Activated T-helper 1 cell treated with anti-CD3 and anti-CD28 coated beads, Interleukin-12 subunit alpha, Interleukin-12 subunit beta, Interleukin-2, Interleukin-4 antibody, amounts not matched to agents 30 ng/mL and 10 ng/mL and 1 ng/mL, durations not matched to agents 14 hours and 24 hours and 36 hours (primary cell): ENCODE measurements around the gene FOXP1. TPM values are rescaled to one million over a fixed set of nuclear protein-coding genes. Genes with fewer than 3 reads are reported as not detected.

ENCODE experiments used
- DNase-seq: peaks from one replicate; pipeline ENCODE4 v3.0.0; 2021; ENCODE audit warnings: low spot score
- H3K27ac Mint-ChIP-seq: one replicate; pipeline ENCODE4 v1.8.0; 2021; ENCODE audit warnings: mild to moderate bottlenecking, mixed read lengths
- H3K27me3 Mint-ChIP-seq: one replicate; pipeline ENCODE4 v1.8.0; 2022; ENCODE audit warnings: mild to moderate bottlenecking, moderate library complexity, mixed read lengths; ENCODE audit not compliant: insufficient read depth
- H3K36me3 Mint-ChIP-seq: one replicate; pipeline ENCODE4 v1.8.0; 2021; ENCODE audit warnings: low read depth, mixed read lengths
- H3K4me1 Mint-ChIP-seq: one replicate; pipeline ENCODE4 v1.8.0; 2021; ENCODE audit warnings: low read depth, mixed read lengths
- H3K4me3 Mint-ChIP-seq: one replicate; pipeline ENCODE4 v1.8.0; 2021; ENCODE audit warnings: mild to moderate bottlenecking, moderate library complexity, mixed read lengths
- H3K9me3 Mint-ChIP-seq: one replicate; pipeline ENCODE4 v1.8.0; 2021; ENCODE audit warnings: mixed read lengths
- intact Hi-C: fragments of 100-400 bp; cut with micrococcal nuclease; formaldehyde crosslinking; loops from one replicate; pipeline ENCODE4 v1.15.1; 2024
- total RNA-seq: library from RNA; stranded (reverse); gene quantifications from 2 replicates; pipeline ENCODE4 v1.2.3, GENCODE V29; 2022

FOXP1 gene
- total RNA-seq, 1 donor from 2014 or later: 97.6 TPM

- no peaks in the 10 kb centered on the region for H3K9me3 Mint-ChIP-seq
- intact Hi-C loops: loop anchor here (2.0 kb wide), 1 partner anchor 20 kb away; no protein-coding TSS in a partner anchor
- no peak overlapping the region for H3K4me3 Mint-ChIP-seq
- H3K27ac Mint-ChIP-seq: no peak overlapping the region
- DNase-seq: no peak
- H3K27me3 Mint-ChIP-seq: no peaks in the 10 kb centered on the region
- peaks cover 63% of the 10 kb centered on the region for H3K36me3 Mint-ChIP-seq
- H3K4me1 Mint-ChIP-seq: peaks cover 24% of the 10 kb centered on the region
Observed at GRCh38 chr3:70990723-70991122, 592.8 kb downstream of the FOXP1 start.

GRCh38 chr3:70990185-70990584, 593.3 kb downstream of the FOXP1 start:
- intact Hi-C loops: loop anchor here (2.0 kb wide), 1 partner anchor 21 kb away; no protein-coding TSS in a partner anchor
- Mint-ChIP-seq H3K27ac (peak overlapping the region; percentile 21), H3K4me1 (peaks cover 24% of the 10 kb centered on the region), H3K27me3 (no peaks in the 10 kb centered on the region), H3K4me3 (no peak overlapping the region), H3K9me3 (no peaks in the 10 kb centered on the region), H3K36me3 (peaks cover 60% of the 10 kb centered on the region)
- DNase-seq: no peak

GRCh38 chr3:70989174-70989573, 594.4 kb downstream of the FOXP1 start:
- Mint-ChIP-seq H3K4me3 (no peak overlapping the region), H3K27ac (no peak overlapping the region), H3K27me3 (no peaks in the 10 kb centered on the region), H3K4me1 (peaks cover 33% of the 10 kb centered on the region), H3K36me3 (peaks cover 61% of the 10 kb centered on the region), H3K9me3 (no peaks in the 10 kb centered on the region)
- intact Hi-C loops: no loop called here
- DNase-seq: no peak

- Mint-ChIP-seq H3K27ac (no peak overlapping the region), H3K9me3 (no peaks in the 10 kb centered on the region), H3K27me3 (no peaks in the 10 kb centered on the region), H3K4me1 (peaks cover 43% of the 10 kb centered on the region), H3K4me3 (no peak overlapping the region), H3K36me3 (peaks cover 59% of the 10 kb centered on the region)
- no peak for DNase-seq
- intact Hi-C loops: no loop called here
Observed at GRCh38 chr3:70988111-70988510, 595.4 kb downstream of the FOXP1 start.

- Mint-ChIP-seq H3K4me3 (no peak overlapping the region), H3K27ac (no peak overlapping the region), H3K4me1 (peaks cover 58% of the 10 kb centered on the region), H3K9me3 (peaks cover 4% of the 10 kb centered on the region), H3K27me3 (no peaks in the 10 kb centered on the region), H3K36me3 (peaks cover 58% of the 10 kb centered on the region)
- DNase-seq: no peak
- intact Hi-C loops: no loop called here
Observed at GRCh38 chr3:70985572-70985971, 598.0 kb downstream of the FOXP1 start.

GRCh38 chr3:70984776-70985482, 598.6 kb downstream of the FOXP1 start:
- Mint-ChIP-seq H3K27me3 (no peaks in the 10 kb centered on the region), H3K4me1 (peaks cover 58% of the 10 kb centered on the region), H3K4me3 (no peak overlapping the region), H3K27ac (peak overlapping the region; percentile 32), H3K36me3 (peaks cover 57% of the 10 kb centered on the region), H3K9me3 (peaks cover 7% of the 10 kb centered on the region)
- DNase-seq: no peak
- intact Hi-C loops: no loop called here

GRCh38 chr3:70982700-70983140, 600.8 kb downstream of the FOXP1 start:
- Mint-ChIP-seq H3K27me3 (no peaks in the 10 kb centered on the region), H3K4me1 (peaks cover 57% of the 10 kb centered on the region), H3K4me3 (peak overlapping the region; percentile 52), H3K27ac (peak overlapping the region; percentile 95), H3K36me3 (peaks cover 62% of the 10 kb centered on the region), H3K9me3 (peaks cover 7% of the 10 kb centered on the region)
- DNase-seq: peak; percentile 24
- intact Hi-C loops: loop anchor here (2.0 kb wide), 1 partner anchor 28 kb away; no protein-coding TSS in a partner anchor

- no peak overlapping the region for H3K4me3 Mint-ChIP-seq
- peak overlapping the region; percentile 79 for H3K27ac Mint-ChIP-seq
- H3K9me3 Mint-ChIP-seq: peaks cover 7% of the 10 kb centered on the region
- H3K27me3 Mint-ChIP-seq: no peaks in the 10 kb centered on the region
- DNase-seq: no peak
- intact Hi-C loops: loop anchor here (2.0 kb wide), 1 partner anchor 29 kb away; no protein-coding TSS in a partner anchor
- H3K36me3 Mint-ChIP-seq: peaks cover 62% of the 10 kb centered on the region
- H3K4me1 Mint-ChIP-seq: peaks cover 57% of the 10 kb centered on the region
Observed at GRCh38 chr3:70982284-70982683, 601.2 kb downstream of the FOXP1 start.

- Mint-ChIP-seq H3K27ac (peak overlapping the region; percentile 79), H3K9me3 (peaks cover 7% of the 10 kb centered on the region), H3K4me1 (peaks cover 62% of the 10 kb centered on the region), H3K4me3 (peak overlapping the region; percentile 42), H3K36me3 (peaks cover 60% of the 10 kb centered on the region), H3K27me3 (no peaks in the 10 kb centered on the region)
- intact Hi-C loops: no loop called here
- no peak for DNase-seq
Observed at GRCh38 chr3:70981231-70981880, 602.2 kb downstream of the FOXP1 start.

- Mint-ChIP-seq H3K36me3 (peaks cover 63% of the 10 kb centered on the region), H3K9me3 (peaks cover 7% of the 10 kb centered on the region), H3K27me3 (no peaks in the 10 kb centered on the region), H3K4me3 (peak overlapping the region; percentile 42), H3K27ac (peak overlapping the region; percentile 79), H3K4me1 (peaks cover 63% of the 10 kb centered on the region)
- intact Hi-C loops: no loop called here
- DNase-seq: no peak
Observed at GRCh38 chr3:70980646-70981170, 602.8 kb downstream of the FOXP1 start.

- intact Hi-C loops: no loop called here
- peaks cover 63% of the 10 kb centered on the region for H3K4me1 Mint-ChIP-seq
- no peak for DNase-seq
- H3K27ac Mint-ChIP-seq: peak overlapping the region; percentile 79
- H3K9me3 Mint-ChIP-seq: peaks cover 7% of the 10 kb centered on the region
- H3K27me3 Mint-ChIP-seq: no peaks in the 10 kb centered on the region
- H3K36me3 Mint-ChIP-seq: peaks cover 68% of the 10 kb centered on the region
- no peak overlapping the region for H3K4me3 Mint-ChIP-seq
Observed at GRCh38 chr3:70979983-70980645, 603.4 kb downstream of the FOXP1 start.

GRCh38 chr3:70977712-70978111, 605.8 kb downstream of the FOXP1 start:
- intact Hi-C loops: no loop called here
- H3K36me3 Mint-ChIP-seq: peaks cover 70% of the 10 kb centered on the region
- H3K9me3 Mint-ChIP-seq: peaks cover 7% of the 10 kb centered on the region
- DNase-seq: no peak
- no peaks in the 10 kb centered on the region for H3K27me3 Mint-ChIP-seq
- H3K27ac Mint-ChIP-seq: no peak overlapping the region
- H3K4me3 Mint-ChIP-seq: no peak overlapping the region
- H3K4me1 Mint-ChIP-seq: peaks cover 39% of the 10 kb centered on the region
